HG03521 (cell line): ENCODE results near the gene NFS1.

ENCODE experiments used
- ATAC-seq: cut with Tn5 transposase; IDR thresholded peaks from one replicate; pipeline ENCODE4 v1.9.1; 2021; ENCODE audit warnings: mild to moderate bottlenecking, moderate library complexity; ENCODE audit not compliant: unreplicated experiment

The NFS1 gene

GRCh38 chr20:35644806-35645205 is 54.3 kb downstream of the NFS1 start:
- no peak for ATAC-seq

GRCh38 chr20:35643045-35643444 is 56.1 kb downstream of the NFS1 start:
- no peak for ATAC-seq

- ATAC-seq: no peak
These were observed 57.4 kb downstream of the NFS1 start for GRCh38 chr20:35641743-35642142.

- no peak for ATAC-seq
These were observed 58.4 kb downstream of the NFS1 start for GRCh38 chr20:35640724-35641123.

GRCh38 chr20:35638751-35639150 is 60.4 kb downstream of the NFS1 start:
- no peak for ATAC-seq

GRCh38 chr20:35637276-35637675 is 61.9 kb downstream of the NFS1 start:
- ATAC-seq: no peak

- no peak for ATAC-seq
These were observed 63.1 kb downstream of the NFS1 start for GRCh38 chr20:35636095-35636494.

- no peak for ATAC-seq
These were observed 63.5 kb downstream of the NFS1 start for GRCh38 chr20:35635652-35636051.

- no peak for ATAC-seq
These were observed 66.5 kb downstream of the NFS1 start for GRCh38 chr20:35632539-35633115.

GRCh38 chr20:35630636-35631035 is 68.5 kb downstream of the NFS1 start:
- no peak for ATAC-seq

GRCh38 chr20:35629427-35630145 is 69.6 kb downstream of the NFS1 start:
- ATAC-seq: no peak

- ATAC-seq: no peak
These were observed 72.0 kb downstream of the NFS1 start for GRCh38 chr20:35627121-35627520.

- no peak for ATAC-seq
These were observed 72.7 kb downstream of the NFS1 start for GRCh38 chr20:35626386-35627001.

GRCh38 chr20:35625584-35626385 is 73.4 kb downstream of the NFS1 start:
- ATAC-seq: no peak

- no peak for ATAC-seq
These were observed 77.6 kb downstream of the NFS1 start for GRCh38 chr20:35621560-35621946.

- ATAC-seq: no peak
These were observed 78.2 kb downstream of the NFS1 start for GRCh38 chr20:35620818-35621559.

- peak; percentile 21 for ATAC-seq
These were observed 79.7 kb downstream of the NFS1 start for GRCh38 chr20:35619196-35620095.

- ATAC-seq: no peak
These were observed 80.7 kb downstream of the NFS1 start for GRCh38 chr20:35618263-35619131.
